ENCODE results near the gene MRPS24.

Gene MRPS24

GRCh38 chr7:43869867-43870240, 537 bp upstream of the MRPS24 start:
- no peak for TF ChIP-seq GATA2 (IDR thresholded peaks at IDR 0.05; ENCODE audit: low read depth, low read length)
- no peak for TF ChIP-seq GATA3 (IDR thresholded peaks at IDR 0.05; ENCODE audit: low read depth, low read length)

- TF ChIP-seq GATA2 (IDR thresholded peaks at IDR 0.05; ENCODE audit: low read depth, low read length) (no peak), GATA3 (IDR thresholded peaks at IDR 0.05; ENCODE audit: low read depth, low read length) (no peak)
These were observed 674 bp downstream of the MRPS24 start for GRCh38 chr7:43868681-43869005.

DNA sequence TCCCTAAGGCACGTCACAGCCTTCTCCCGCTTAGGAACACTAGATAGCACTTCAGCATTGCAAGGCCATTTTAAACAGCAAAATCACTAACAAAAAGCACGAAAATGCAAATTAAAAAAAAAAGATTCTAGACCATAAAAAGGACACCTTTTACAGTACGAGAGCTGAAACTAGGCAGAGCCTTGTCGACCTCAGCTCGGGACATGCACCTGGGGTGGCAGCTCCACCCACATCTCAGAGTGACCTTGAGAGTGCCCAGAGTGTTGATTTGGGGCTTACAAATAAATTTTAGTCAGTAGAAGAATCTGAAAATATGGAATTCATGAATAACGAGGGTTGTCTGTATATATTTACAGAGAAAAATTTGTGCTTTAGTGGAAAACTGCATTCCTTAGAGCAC, 1.1 kb downstream of the MRPS24 start:
- TF ChIP-seq GATA2 (IDR thresholded peaks at IDR 0.05; ENCODE audit: low read depth, low read length) (no peak), GATA3 (IDR thresholded peaks at IDR 0.05; ENCODE audit: low read depth, low read length) (no peak)

- TF ChIP-seq GATA2 (IDR thresholded peaks at IDR 0.05; ENCODE audit: low read depth, low read length) = no peak
- TF ChIP-seq GATA3 (IDR thresholded peaks at IDR 0.05; ENCODE audit: low read depth, low read length) = no peak
These were observed 4.0 kb downstream of the MRPS24 start for GRCh38 chr7:43865277-43865676.

- no peak for TF ChIP-seq GATA3 (IDR thresholded peaks at IDR 0.05; ENCODE audit: low read depth, low read length)
- TF ChIP-seq GATA2 (IDR thresholded peaks at IDR 0.05; ENCODE audit: low read depth, low read length) = no peak
These were observed 5.2 kb downstream of the MRPS24 start for GRCh38 chr7:43864126-43864525.

- no peak for TF ChIP-seq GATA3 (IDR thresholded peaks at IDR 0.05; ENCODE audit: low read depth, low read length)
- no peak for TF ChIP-seq GATA2 (IDR thresholded peaks at IDR 0.05; ENCODE audit: low read depth, low read length)
These were observed 12.3 kb downstream of the MRPS24 start for GRCh38 chr7:43856996-43857395.

- TF ChIP-seq GATA3 (IDR thresholded peaks at IDR 0.05; ENCODE audit: low read depth, low read length) (no peak), GATA2 (IDR thresholded peaks at IDR 0.05; ENCODE audit: low read depth, low read length) (no peak)
These were observed 13.0 kb downstream of the MRPS24 start for GRCh38 chr7:43856316-43856715.

DNA sequence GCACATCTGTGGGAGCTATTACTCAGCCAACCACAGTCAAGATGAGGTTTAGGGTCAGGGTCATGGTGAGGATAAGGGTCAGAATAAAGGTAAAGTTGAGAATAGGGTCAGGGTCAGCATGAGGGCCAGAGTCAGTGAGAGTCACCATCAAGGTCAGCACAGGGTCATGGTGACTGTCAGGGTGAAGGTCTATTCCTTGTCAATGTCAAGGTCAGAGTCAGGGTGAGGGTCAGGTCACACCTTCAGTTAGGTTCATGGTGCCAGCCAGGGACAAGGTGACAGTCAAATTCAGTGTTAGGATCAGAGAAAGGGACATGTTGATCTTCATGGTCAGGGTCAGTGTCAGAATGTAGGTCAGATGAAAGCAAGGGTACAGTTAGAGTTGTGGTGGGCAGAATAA, 14.1 kb downstream of the MRPS24 start:
- TF ChIP-seq GATA2 (IDR thresholded peaks at IDR 0.05; ENCODE audit: low read depth, low read length) = no peak
- TF ChIP-seq GATA3 (IDR thresholded peaks at IDR 0.05; ENCODE audit: low read depth, low read length) = no peak

DNA sequence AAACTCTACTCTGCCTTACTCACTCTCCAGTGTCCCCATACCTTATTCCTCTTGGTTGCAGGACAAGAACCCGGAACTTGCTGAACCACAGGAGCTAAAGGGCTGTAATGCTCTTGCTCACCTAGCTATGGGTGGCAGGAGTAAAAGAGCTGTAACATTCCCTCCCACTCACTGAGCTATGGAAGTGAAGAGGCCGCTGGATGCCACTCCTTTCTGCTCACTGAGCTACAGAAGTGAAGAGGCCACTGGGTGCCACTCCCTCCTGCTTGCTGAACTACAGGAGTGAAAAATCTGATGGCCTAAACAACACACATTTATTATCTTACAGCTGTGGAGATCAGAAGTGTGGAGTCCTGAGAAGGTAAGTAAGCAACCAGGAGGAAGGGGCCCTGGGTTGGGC, 17.5 kb downstream of the MRPS24 start:
- TF ChIP-seq GATA2 (IDR thresholded peaks at IDR 0.05; ENCODE audit: low read depth, low read length) (no peak), GATA3 (IDR thresholded peaks at IDR 0.05; ENCODE audit: low read depth, low read length) (no peak)

DNA sequence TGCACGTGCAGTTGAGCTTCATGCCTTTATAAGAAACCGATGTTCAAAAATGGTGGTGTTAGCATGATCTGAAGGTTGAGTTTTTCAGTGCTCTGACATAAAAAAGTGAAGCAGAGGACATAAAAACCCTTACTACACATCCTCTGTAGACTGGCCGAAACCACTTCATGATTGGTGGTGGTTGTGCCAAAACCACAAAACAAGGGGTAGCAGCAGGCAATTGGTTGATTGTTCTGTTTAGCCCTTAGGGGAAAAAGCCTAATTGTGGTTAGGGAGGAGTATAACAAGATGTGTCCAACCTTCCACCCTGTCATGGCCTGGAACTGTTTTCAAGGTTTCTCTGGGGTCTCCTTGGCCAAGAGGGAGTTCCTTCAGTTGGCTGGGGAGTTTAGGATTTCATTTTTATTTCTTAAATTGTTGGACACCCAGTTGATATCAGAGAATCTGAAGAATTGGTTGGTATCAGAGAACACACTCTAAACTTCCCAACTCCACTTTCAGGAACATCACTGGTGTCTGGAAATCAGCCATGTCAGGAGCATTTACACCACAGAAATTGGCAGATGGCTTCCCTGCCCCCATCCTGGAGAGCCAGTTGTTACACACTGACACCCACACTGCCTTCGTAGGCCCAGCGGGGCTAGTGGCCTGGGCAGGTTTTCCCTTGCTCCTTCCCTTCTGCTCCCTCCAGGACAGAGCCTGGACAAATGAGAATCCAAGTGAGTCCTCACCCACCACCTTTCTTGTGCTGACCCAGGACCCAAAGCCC, 18.8 kb downstream of the MRPS24 start:
- TF ChIP-seq GATA3 (IDR thresholded peaks at IDR 0.05; ENCODE audit: low read depth, low read length) (no peak), GATA2 (IDR thresholded peaks at IDR 0.05; ENCODE audit: low read depth, low read length) (no peak)

DNA sequence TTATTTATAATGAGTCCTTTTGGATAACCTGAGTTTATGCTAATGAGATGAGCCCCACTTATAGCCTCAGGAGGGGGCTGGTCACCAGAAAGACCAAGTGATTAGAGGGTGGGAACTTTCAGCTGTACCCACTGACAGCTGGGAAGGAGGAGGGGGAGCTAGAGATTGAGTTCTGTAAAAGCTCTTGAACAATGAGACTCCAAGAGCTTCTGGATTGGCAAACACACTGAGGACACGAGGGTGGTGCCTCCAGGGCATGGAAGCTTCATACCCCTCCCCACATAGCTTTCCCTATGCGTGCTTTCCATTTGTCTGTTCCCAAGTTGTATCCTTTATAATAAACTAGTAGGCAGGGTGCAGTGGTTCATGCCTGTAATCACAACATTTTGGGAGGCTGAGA, 20.3 kb downstream of the MRPS24 start:
- no peak for TF ChIP-seq GATA3 (IDR thresholded peaks at IDR 0.05; ENCODE audit: low read depth, low read length)

- TF ChIP-seq GATA3 (IDR thresholded peaks at IDR 0.05; ENCODE audit: low read depth, low read length) = no peak
- TF ChIP-seq GATA2 (IDR thresholded peaks at IDR 0.05; ENCODE audit: low read depth, low read length) = no peak
These were observed 21.8 kb downstream of the MRPS24 start for GRCh38 chr7:43847496-43847895.

DNA sequence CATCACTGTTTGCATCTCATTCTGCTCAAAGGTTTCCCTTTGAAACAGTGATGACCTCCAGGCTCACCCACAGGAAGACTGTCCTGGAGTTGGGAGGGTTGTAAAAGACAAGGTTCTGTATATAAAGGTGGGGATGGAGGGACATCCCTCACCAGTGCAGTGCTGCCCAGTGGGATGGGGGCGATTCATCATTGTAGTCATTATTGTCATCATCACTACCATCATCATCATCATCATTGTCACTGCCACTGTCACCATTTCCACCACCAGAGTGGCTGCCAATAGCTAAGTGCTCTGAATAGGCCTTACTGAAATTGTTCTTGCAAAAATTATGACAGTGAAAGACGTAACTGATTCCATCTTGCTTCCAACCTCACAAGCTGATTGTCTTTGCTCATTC, 24.7 kb downstream of the MRPS24 start:
- no peak for TF ChIP-seq GATA3 (IDR thresholded peaks at IDR 0.05; ENCODE audit: low read depth, low read length)
- TF ChIP-seq GATA2 (IDR thresholded peaks at IDR 0.05; ENCODE audit: low read depth, low read length) = no peak

- no peak for TF ChIP-seq GATA3 (IDR thresholded peaks at IDR 0.05; ENCODE audit: low read depth, low read length)
- no peak for TF ChIP-seq GATA2 (IDR thresholded peaks at IDR 0.05; ENCODE audit: low read depth, low read length)
These were observed 25.1 kb downstream of the MRPS24 start for GRCh38 chr7:43844257-43844656.

GRCh38 chr7:43843296-43843695, 26.0 kb downstream of the MRPS24 start:
- no peak for TF ChIP-seq GATA2 (IDR thresholded peaks at IDR 0.05; ENCODE audit: low read depth, low read length)
- TF ChIP-seq GATA3 (IDR thresholded peaks at IDR 0.05; ENCODE audit: low read depth, low read length) = no peak

GRCh38 chr7:43838201-43838658, 31.1 kb downstream of the MRPS24 start:
- TF ChIP-seq GATA3 (IDR thresholded peaks at IDR 0.05; ENCODE audit: low read depth, low read length) (no peak), GATA2 (IDR thresholded peaks at IDR 0.05; ENCODE audit: low read depth, low read length) (no peak)
